ENCODE data around the gene MRPS35. TPM values are rescaled to one million over a fixed set of nuclear protein-coding genes. Genes with fewer than 3 reads are reported as not detected.

The MRPS35 gene
- total RNA-seq (53.2 TPM), polyA plus RNA-seq (ENCODE audit: insufficient read depth in 1 of 8, insufficient read length in 8 of 8, low replicate concordance in 1 of 8) (10 to 100 TPM; 45.1 to 49.4 (median 48.1) TPM)
- long read RNA-seq, donor 1, transcript MRPS35-201 (8 exons, 1,888 nt) = major isoform, 11 of 11 reads
- long read RNA-seq, donor 1, partial matches to known transcripts = 0 of 11 reads
- long read RNA-seq, donor 1, other reads (novel, unspliced or antisense) = 0 of 11 reads
- long read RNA-seq, donor 2, partial matches to known transcripts = 0 of 4 reads
- long read RNA-seq, donor 2, other reads (novel, unspliced or antisense) = 0 of 4 reads
- long read RNA-seq, donor 3, transcript MRPS35-201 (8 exons, 1,888 nt) = major isoform, 29 of 54 reads
- long read RNA-seq, donor 3, partial matches to known transcripts = 21 of 54 reads
- long read RNA-seq, donor 3, other reads (novel, unspliced or antisense) = 0 of 54 reads
- long read RNA-seq, donor 4, transcript MRPS35-201 (8 exons, 1,888 nt) = major isoform, 16 of 16 reads
- long read RNA-seq, donor 4, partial matches to known transcripts = 0 of 16 reads
- long read RNA-seq, donor 4, other reads (novel, unspliced or antisense) = 0 of 16 reads
- long read RNA-seq, donor 5, transcript MRPS35-201 (8 exons, 1,888 nt) = major isoform, 45 of 47 reads
- long read RNA-seq, donor 5, partial matches to known transcripts = 0 of 47 reads
- long read RNA-seq, donor 5, other reads (novel, unspliced or antisense) = 0 of 47 reads
- long read RNA-seq, donor 6, transcript MRPS35-201 (8 exons, 1,888 nt) = major isoform, 25 of 31 reads
- long read RNA-seq, donor 6, partial matches to known transcripts = 5 of 31 reads
- long read RNA-seq, donor 6, other reads (novel, unspliced or antisense) = 0 of 31 reads
- long read RNA-seq, donor 7, transcript MRPS35-201 (8 exons, 1,888 nt) = major isoform, 25 of 27 reads
- long read RNA-seq, donor 7, partial matches to known transcripts = 0 of 27 reads
- long read RNA-seq, donor 7, other reads (novel, unspliced or antisense) = 0 of 27 reads
- long read RNA-seq, donor 8, transcript MRPS35-201 (8 exons, 1,888 nt) = major isoform, 20 of 22 reads
- long read RNA-seq, donor 8, partial matches to known transcripts = 0 of 22 reads
- long read RNA-seq, donor 8, other reads (novel, unspliced or antisense) = 0 of 22 reads
- long read RNA-seq, donor 9, transcript MRPS35-201 (8 exons, 1,888 nt) = major isoform, 19 of 22 reads
- long read RNA-seq, donor 9, partial matches to known transcripts = 0 of 22 reads
- long read RNA-seq, donor 9, other reads (novel, unspliced or antisense) = 0 of 22 reads
- long read RNA-seq, donor 10, transcript MRPS35-201 (8 exons, 1,888 nt) = major isoform, 26 of 35 reads
- long read RNA-seq, donor 10, partial matches to known transcripts = 5 of 35 reads
- long read RNA-seq, donor 10, other reads (novel, unspliced or antisense) = 0 of 35 reads
- long read RNA-seq, donor 11, transcript MRPS35-201 (8 exons, 1,888 nt) = major isoform, 22 of 24 reads
- long read RNA-seq, donor 11, partial matches to known transcripts = 0 of 24 reads
- long read RNA-seq, donor 11, other reads (novel, unspliced or antisense) = 0 of 24 reads

GRCh38 chr12:27710592-27711316, at the start of gene MRPS35:
Gene MRPS35, plus strand, starts transcription at chr12:27710832. Its CDS starts 12 bp downstream, at chr12:27710844.
- Histone ChIP-seq H3K9me3 (replicated peaks; ENCODE audit: control insufficient read depth, low read depth, low read length) (no peaks in the 10 kb centered on the region), H3K4me1 (ENCODE audit: control insufficient read depth, insufficient read depth, low read length) (peaks cover 4% of the 10 kb centered on the region), H3K36me3 (ENCODE audit: control insufficient read depth, insufficient read depth, low read length) (no peaks in the 10 kb centered on the region), H3K27ac (ENCODE audit: low read length) (peak within 1 kb of the TSS; percentile 73), H3K4me3 (ENCODE audit: low read length) (peak within 1 kb of the TSS; percentile 98), H3K27me3 (ENCODE audit: control insufficient read depth, insufficient read depth, low read length) (no peaks in the 10 kb centered on the region)
- WGBS (ENCODE audit: insufficient coverage) = 0% methylated on average over 41 of the region's 46 CpGs
- DNase-seq = peak; percentile 97

GRCh38 chr12:27665704-27666103, 44.9 kb upstream of the MRPS35 start:
- no peaks in the 10 kb centered on the region for H3K4me1 ChIP-seq (ENCODE audit: control insufficient read depth, insufficient read depth, low read length)
- peaks cover 50% of the 10 kb centered on the region for H3K36me3 ChIP-seq (ENCODE audit: control insufficient read depth, insufficient read depth, low read length)
- WGBS (ENCODE audit: insufficient coverage) = no CpG with 5 or more reads among the region's 3 CpGs
- no peak overlapping the region for H3K4me3 ChIP-seq (ENCODE audit: low read length)
- H3K9me3 ChIP-seq (replicated peaks; ENCODE audit: control insufficient read depth, low read depth, low read length) = no peaks in the 10 kb centered on the region
- no peaks in the 10 kb centered on the region for H3K27me3 ChIP-seq (ENCODE audit: control insufficient read depth, insufficient read depth, low read length)
- DNase-seq = no peak
- no peak overlapping the region for H3K27ac ChIP-seq (ENCODE audit: low read length)

DNA sequence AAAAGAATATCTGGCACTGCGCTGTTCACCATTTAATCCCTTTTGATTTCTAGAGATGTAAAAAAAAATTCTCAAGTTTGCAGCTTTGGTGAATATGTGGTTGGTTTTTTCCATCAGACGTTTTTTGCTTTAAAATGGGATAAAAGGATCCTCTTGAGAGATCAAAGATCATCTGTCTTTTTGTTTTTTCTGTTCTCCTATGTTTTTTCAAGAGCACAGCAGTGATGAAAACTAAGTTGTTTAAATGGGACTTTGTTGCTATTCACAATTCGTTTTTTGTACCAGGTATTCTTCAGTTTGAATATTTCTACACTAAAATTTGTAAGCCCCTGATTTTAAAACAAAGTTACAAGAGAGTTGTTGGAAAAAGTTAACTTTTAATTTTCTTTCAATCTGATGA, 44.1 kb upstream of the MRPS35 start:
- Histone ChIP-seq H3K4me1 (ENCODE audit: control insufficient read depth, insufficient read depth, low read length) (no peaks in the 10 kb centered on the region), H3K4me3 (ENCODE audit: low read length) (no peak overlapping the region), H3K27ac (ENCODE audit: low read length) (no peak overlapping the region), H3K36me3 (ENCODE audit: control insufficient read depth, insufficient read depth, low read length) (peaks cover 44% of the 10 kb centered on the region), H3K27me3 (ENCODE audit: control insufficient read depth, insufficient read depth, low read length) (no peaks in the 10 kb centered on the region), H3K9me3 (replicated peaks; ENCODE audit: control insufficient read depth, low read depth, low read length) (no peaks in the 10 kb centered on the region)
- WGBS (ENCODE audit: insufficient coverage) = no CpG with 5 or more reads among the region's 3 CpGs
- DNase-seq = no peak

GRCh38 chr12:27667540-27667939, 43.1 kb upstream of the MRPS35 start:
- H3K36me3 ChIP-seq (ENCODE audit: control insufficient read depth, insufficient read depth, low read length) = peaks cover 40% of the 10 kb centered on the region
- WGBS (ENCODE audit: insufficient coverage) = 96% methylated on average over 4 of the region's 6 CpGs
- no peak for DNase-seq
- H3K4me1 ChIP-seq (ENCODE audit: control insufficient read depth, insufficient read depth, low read length) = no peaks in the 10 kb centered on the region
- no peak overlapping the region for H3K27ac ChIP-seq (ENCODE audit: low read length)
- H3K4me3 ChIP-seq (ENCODE audit: low read length) = no peak overlapping the region
- H3K9me3 ChIP-seq (replicated peaks; ENCODE audit: control insufficient read depth, low read depth, low read length) = no peaks in the 10 kb centered on the region
- no peaks in the 10 kb centered on the region for H3K27me3 ChIP-seq (ENCODE audit: control insufficient read depth, insufficient read depth, low read length)

- peak; percentile 75 for DNase-seq
- peaks cover 25% of the 10 kb centered on the region for H3K36me3 ChIP-seq (ENCODE audit: control insufficient read depth, insufficient read depth, low read length)
These were observed 38.6 kb upstream of the MRPS35 start for GRCh38 chr12:27672051-27672450.

GRCh38 chr12:27672643-27673042, 38.0 kb upstream of the MRPS35 start:
- Histone ChIP-seq H3K27me3 (ENCODE audit: control insufficient read depth, insufficient read depth, low read length) (no peaks in the 10 kb centered on the region), H3K4me3 (ENCODE audit: low read length) (no peak overlapping the region), H3K36me3 (ENCODE audit: control insufficient read depth, insufficient read depth, low read length) (peaks cover 25% of the 10 kb centered on the region), H3K9me3 (replicated peaks; ENCODE audit: control insufficient read depth, low read depth, low read length) (no peaks in the 10 kb centered on the region), H3K27ac (ENCODE audit: low read length) (peak overlapping the region; percentile 73), H3K4me1 (ENCODE audit: control insufficient read depth, insufficient read depth, low read length) (no peaks in the 10 kb centered on the region)
- peak; percentile 89 for DNase-seq
- no CpG with 5 or more reads among the region's 1 CpG for WGBS (ENCODE audit: insufficient coverage)

More at GRCh38 chr12:27672051-27672450, 38.6 kb upstream of the MRPS35 start:
- Histone ChIP-seq H3K9me3 (replicated peaks; ENCODE audit: control insufficient read depth, low read depth, low read length) (no peaks in the 10 kb centered on the region), H3K4me1 (ENCODE audit: control insufficient read depth, insufficient read depth, low read length) (no peaks in the 10 kb centered on the region), H3K27me3 (ENCODE audit: control insufficient read depth, insufficient read depth, low read length) (no peaks in the 10 kb centered on the region), H3K4me3 (ENCODE audit: low read length) (no peak overlapping the region), H3K27ac (ENCODE audit: low read length) (no peak overlapping the region)
- WGBS (ENCODE audit: insufficient coverage) = no CpG with 5 or more reads among the region's 4 CpGs

DNA sequence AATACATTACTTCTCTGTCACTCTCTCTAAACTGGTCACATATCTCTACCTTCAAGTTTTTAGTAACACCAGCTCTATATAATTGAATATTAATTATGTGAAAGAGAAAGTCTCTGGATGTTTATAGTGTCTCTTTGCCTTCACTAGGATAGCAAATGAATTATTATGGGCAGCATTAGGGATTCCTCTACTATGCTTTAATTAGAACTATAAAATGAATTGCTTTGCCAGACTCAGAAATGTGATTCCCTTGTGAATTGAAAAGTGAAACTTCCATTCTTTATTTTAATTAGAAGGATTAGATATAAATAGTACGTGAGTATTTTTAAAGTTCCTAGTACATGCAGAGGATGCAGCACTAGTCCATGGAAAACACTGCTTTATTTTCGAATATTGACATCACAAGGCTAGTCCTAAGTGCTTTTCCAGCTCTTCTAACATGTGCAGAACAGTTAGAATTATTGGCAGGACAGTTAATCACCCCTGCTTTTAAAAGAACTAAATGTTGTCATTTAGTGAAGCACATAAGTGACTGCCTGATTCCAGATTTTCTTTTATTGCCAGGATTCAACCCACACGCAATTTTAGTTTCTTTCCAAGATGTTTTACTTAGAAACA, 37.4 kb upstream of the MRPS35 start:
- peak; percentile 94 for DNase-seq
- no CpG with 5 or more reads among the region's 3 CpGs for WGBS (ENCODE audit: insufficient coverage)
- Histone ChIP-seq H3K27me3 (ENCODE audit: control insufficient read depth, insufficient read depth, low read length) (no peaks in the 10 kb centered on the region), H3K36me3 (ENCODE audit: control insufficient read depth, insufficient read depth, low read length) (peaks cover 20% of the 10 kb centered on the region), H3K27ac (ENCODE audit: low read length) (peak overlapping the region; percentile 73), H3K4me3 (ENCODE audit: low read length) (no peak overlapping the region), H3K9me3 (replicated peaks; ENCODE audit: control insufficient read depth, low read depth, low read length) (no peaks in the 10 kb centered on the region), H3K4me1 (ENCODE audit: control insufficient read depth, insufficient read depth, low read length) (no peaks in the 10 kb centered on the region)

DNA sequence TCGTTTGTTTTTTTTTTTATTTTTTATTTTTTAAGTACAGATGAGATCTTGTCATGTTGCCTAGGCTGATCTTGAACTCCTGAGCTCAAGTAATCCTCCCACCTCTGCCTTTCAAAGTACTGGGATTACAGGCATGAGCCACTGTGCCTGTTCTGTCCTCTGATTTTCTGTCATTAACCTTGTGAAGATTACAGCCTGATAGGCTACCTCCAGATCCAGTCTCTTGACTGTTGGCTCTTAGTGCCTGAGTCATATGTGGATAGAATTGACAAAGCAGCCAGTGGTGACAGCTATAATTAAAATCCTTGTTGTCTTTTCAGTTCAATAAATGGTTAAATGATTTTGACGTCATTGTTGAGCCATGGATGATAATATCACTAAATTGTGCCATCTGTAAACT, 35.6 kb upstream of the MRPS35 start:
- H3K36me3 ChIP-seq (ENCODE audit: control insufficient read depth, insufficient read depth, low read length) = peaks cover 24% of the 10 kb centered on the region
- WGBS (ENCODE audit: insufficient coverage) = no CpG with 5 or more reads among the region's 2 CpGs
- no peak overlapping the region for H3K27ac ChIP-seq (ENCODE audit: low read length)
- H3K9me3 ChIP-seq (replicated peaks; ENCODE audit: control insufficient read depth, low read depth, low read length) = no peaks in the 10 kb centered on the region
- no peak overlapping the region for H3K4me3 ChIP-seq (ENCODE audit: low read length)
- no peaks in the 10 kb centered on the region for H3K27me3 ChIP-seq (ENCODE audit: control insufficient read depth, insufficient read depth, low read length)
- DNase-seq = no peak
- no peaks in the 10 kb centered on the region for H3K4me1 ChIP-seq (ENCODE audit: control insufficient read depth, insufficient read depth, low read length)

DNA sequence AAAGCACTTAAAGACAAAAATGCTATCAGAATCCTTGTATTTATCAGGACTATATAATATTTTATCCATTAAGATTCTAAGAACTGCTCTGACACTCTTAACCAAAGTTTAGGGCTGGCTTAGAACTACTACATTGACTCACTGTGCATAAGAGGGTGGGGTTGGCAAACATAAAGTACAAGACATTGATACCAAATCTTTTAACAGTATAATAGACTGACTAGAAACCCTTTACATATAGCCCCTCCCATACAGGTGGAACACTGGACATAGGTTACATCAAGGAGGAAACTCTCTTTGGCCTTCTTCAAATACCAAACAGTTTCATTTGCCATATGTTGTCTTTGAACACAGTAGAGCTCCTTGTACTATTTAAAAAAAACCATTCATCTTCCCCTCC, 30.0 kb upstream of the MRPS35 start:
- Histone ChIP-seq H3K9me3 (replicated peaks; ENCODE audit: control insufficient read depth, low read depth, low read length) (no peaks in the 10 kb centered on the region), H3K36me3 (ENCODE audit: control insufficient read depth, insufficient read depth, low read length) (peaks cover 46% of the 10 kb centered on the region), H3K27ac (ENCODE audit: low read length) (no peak overlapping the region), H3K27me3 (ENCODE audit: control insufficient read depth, insufficient read depth, low read length) (no peaks in the 10 kb centered on the region), H3K4me3 (ENCODE audit: low read length) (no peak overlapping the region), H3K4me1 (ENCODE audit: control insufficient read depth, insufficient read depth, low read length) (no peaks in the 10 kb centered on the region)
- no peak for DNase-seq
